Tibial artery (tissue), 4 donors: Measurements from ENCODE around the gene METTL17.

ENCODE experiments used
- DNase-seq, 2 donors: peaks; one replicate each; pipeline ENCODE4 v3.0.0-alpha.2; 2019
- H3K27ac ChIP-seq, 2 donors: fragments of 200-600 bp; sonication (generic) in 1 of 2; 1 replicate in 1 of 2; 2 replicates in 1 of 2; pipeline ENCODE4 v1.5.1; 2018 to 2019; ENCODE audit warnings: mild to moderate bottlenecking in 1 of 2
- H3K27me3 ChIP-seq, 2 donors: fragments of 200-600 bp; sonication (generic) in 1 of 2; one replicate each; pipeline versions ENCODE4 v1.5.1 to v1.6.0; 2016 to 2019
- H3K36me3 ChIP-seq, 3 donors: fragments of 200-600 bp; sonication (generic) in 2 of 3; one replicate each; pipeline ENCODE4 v1.5.1; 2016 to 2019; ENCODE audit warnings: mild to moderate bottlenecking in 2 of 3
- H3K4me1 ChIP-seq, 4 donors: fragments of 200-600 bp; sonication (generic) in 2 of 4; 1 replicate in 3 of 4; 2 replicates in 1 of 4; pipeline ENCODE4 v1.5.1; 2016 to 2019
- H3K4me3 ChIP-seq, 2 donors: fragments of 200-600 bp; sonication (generic) in 1 of 2; 1 replicate in 1 of 2; 2 replicates in 1 of 2; pipeline ENCODE4 v1.5.1; 2018 to 2019; ENCODE audit warnings: mild to moderate bottlenecking in 2 of 2
- H3K9me3 ChIP-seq, 3 donors: fragments of 200-600 bp; sonication (generic) in 1 of 3; one replicate each; pipeline ENCODE4 v1.5.1; 2016 to 2019
- CTCF ChIP-seq, 2 experiments: fragments of 200-600 bp in 1 of 2; fragments of 450-650 bp in 1 of 2; IDR thresholded peaks; one replicate each; pipeline ENCODE4 v1.5.1; 2017 to 2019; ENCODE audit warnings: antibody characterized with exemption in 2 of 2, mild to moderate bottlenecking in 1 of 2, moderate library complexity in 1 of 2
- intact Hi-C: fragments of 100-400 bp; cut with DNase I; formaldehyde crosslinking; loops from one replicate; pipeline ENCODE4 v1.15.0; 2023; ENCODE audit warnings: low total_unique reads

The METTL17 gene

GRCh38 chr14:21018781-21019180 is 29.0 kb downstream of the METTL17 start:
- DNase-seq: no peak
- Histone ChIP-seq H3K27me3 (no peaks in the 10 kb centered on the region), H3K36me3 (peaks cover 29 to 63% (median 47%) of the 10 kb centered on the region in 3 donors), H3K4me3 (no peak overlapping the region), H3K9me3 (no peaks in the 10 kb centered on the region), H3K4me1 (peaks cover 0 to 27% (median 12%) of the 10 kb centered on the region in 4 donors), H3K27ac (no peak overlapping the region)
- intact Hi-C loops: no loop called here
- TF ChIP-seq CTCF (IDR thresholded peaks at IDR 0.05): no peak

- intact Hi-C loops: no loop called here
These were observed 29.6 kb downstream of the METTL17 start for GRCh38 chr14:21019366-21019765.

GRCh38 chr14:21020977-21021545 is 31.3 kb downstream of the METTL17 start:
- H3K4me1 ChIP-seq: peaks cover 6 to 32% (median 21%) of the 10 kb centered on the region in 4 donors
- intact Hi-C loops: loop anchor here (5.0 kb wide), 1 partner anchor 81 kb away; the partner anchor contains the start of gene TMEM253
- peak overlapping the region in 1 of 2 donors; percentile 33 for H3K27ac ChIP-seq

More at GRCh38 chr14:21019366-21019765, 29.6 kb downstream of the METTL17 start:
- Histone ChIP-seq H3K4me3 (no peak overlapping the region), H3K27me3 (no peaks in the 10 kb centered on the region), H3K27ac (no peak overlapping the region), H3K9me3 (no peaks in the 10 kb centered on the region), H3K36me3 (peaks cover 29 to 63% (median 47%) of the 10 kb centered on the region in 3 donors), H3K4me1 (peaks cover 0 to 32% (median 15%) of the 10 kb centered on the region in 4 donors)
- no peak for TF ChIP-seq CTCF (IDR thresholded peaks at IDR 0.05)
- no peak for DNase-seq

GRCh38 chr14:21022686-21023085 is 32.9 kb downstream of the METTL17 start:
- DNase-seq: no peak
- Histone ChIP-seq H3K4me1 (peaks cover 6 to 47% (median 33%) of the 10 kb centered on the region in 4 donors), H3K27me3 (no peaks in the 10 kb centered on the region), H3K36me3 (peaks cover 29 to 48% (median 37%) of the 10 kb centered on the region in 3 donors), H3K4me3 (peak overlapping the region; percentile 86 to 96), H3K9me3 (no peaks in the 10 kb centered on the region), H3K27ac (peak overlapping the region; percentile 96 to 97)
- intact Hi-C loops: loop anchor here (5.0 kb wide), 1 partner anchor 80 kb away; the partner anchor contains the start of gene TMEM253
- no peak for TF ChIP-seq CTCF (IDR thresholded peaks at IDR 0.05)

More at GRCh38 chr14:21020977-21021545, 31.3 kb downstream of the METTL17 start:
- TF ChIP-seq CTCF (IDR thresholded peaks at IDR 0.05): no peak
- no peaks in the 10 kb centered on the region for H3K9me3 ChIP-seq
- H3K4me3 ChIP-seq: no peak overlapping the region
- H3K36me3 ChIP-seq: peaks cover 29 to 63% (median 47%) of the 10 kb centered on the region in 3 donors
- no peaks in the 10 kb centered on the region for H3K27me3 ChIP-seq
- DNase-seq: no peak

GRCh38 chr14:21023174-21023573 is 33.4 kb downstream of the METTL17 start:
- Histone ChIP-seq H3K27me3 (no peaks in the 10 kb centered on the region), H3K9me3 (no peaks in the 10 kb centered on the region), H3K36me3 (peaks cover 27 to 43% (median 32%) of the 10 kb centered on the region in 3 donors), H3K4me1 (peaks cover 6 to 47% (median 33%) of the 10 kb centered on the region in 4 donors), H3K27ac (peak overlapping the region; percentile 96 to 97), H3K4me3 (peak overlapping the region; percentile 86 to 96)
- no peak for DNase-seq
- intact Hi-C loops: loop anchor here (5.0 kb wide), 1 partner anchor 79 kb away; the partner anchor contains the start of gene TMEM253
- no peak for TF ChIP-seq CTCF (IDR thresholded peaks at IDR 0.05)
